Mesodermal cell (in vitro differentiated cells): ENCODE measurements around the gene RSPRY1.
A peak's percentile ranks its signal among the peaks of the same experiment; 100 is the strongest.
"Not testable (repeated sequence)": the region's sequence is repeated elsewhere in the genome, so short reads cannot be mapped to it uniquely, and the experiment has no call there.

Experiments
- H3K27ac ChIP-seq: 2 replicates; pipeline ENCODE4 v1.7.0; 2013; ENCODE audit warnings: mild to moderate bottlenecking, low read depth, low read length, moderate library complexity; ENCODE audit not compliant: severe bottlenecking
- H3K36me3 ChIP-seq: 2 replicates; pipeline ENCODE4 v1.7.1; 2013; ENCODE audit warnings: mild to moderate bottlenecking, low read length, moderate library complexity; ENCODE audit not compliant: control insufficient read depth, insufficient read depth
- H3K4me1 ChIP-seq: one replicate; pipeline ENCODE4 v1.7.1; 2013; ENCODE audit warnings: mild to moderate bottlenecking, low read length; ENCODE audit not compliant: insufficient read depth, control insufficient read depth, poor library complexity, severe bottlenecking
- H3K4me3 ChIP-seq: 2 replicates; pipeline ENCODE4 v1.7.0; 2013; ENCODE audit warnings: low read length, control low read depth, mild to moderate bottlenecking; ENCODE audit not compliant: insufficient read depth, poor library complexity, severe bottlenecking; ENCODE audit errors: extremely low read depth
- H3K9me3 ChIP-seq: 2 replicates; pipeline ENCODE4 v1.7.1; 2013; ENCODE audit warnings: mild to moderate bottlenecking, low read length, moderate library complexity; ENCODE audit not compliant: control insufficient read depth
- WGBS, 2 experiments: methylation state at CpG; one replicate each; pipeline ENCODE4 v1.1.5; 2013; ENCODE audit warnings: missing lambda C conversion rate in 2 of 2; ENCODE audit not compliant: insufficient coverage in 2 of 2; 5-methylcytosine and 5-hydroxymethylcytosine counted together

The RSPRY1 gene

DNA sequence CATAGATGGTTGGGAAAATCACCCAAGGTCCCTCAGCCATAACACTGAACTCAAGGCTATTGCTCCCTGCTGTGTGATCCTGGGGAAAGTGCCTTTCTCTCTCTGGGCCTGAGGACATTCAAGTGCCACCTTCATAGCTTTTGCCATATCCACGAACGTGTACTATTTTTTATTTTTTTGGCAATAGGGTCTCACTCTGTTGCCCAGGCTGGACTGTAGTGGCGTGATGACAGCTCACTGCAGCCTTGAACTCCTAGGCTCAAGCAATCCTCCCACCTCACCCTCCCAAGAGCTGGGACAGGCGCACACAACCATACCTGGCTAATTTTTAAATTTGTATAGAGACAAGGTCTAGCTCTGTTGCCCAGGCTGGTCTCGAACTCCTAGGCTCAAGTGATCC lies 87.7 kb downstream of the RSPRY1 start:
- no peaks in the 10 kb centered on the region for H3K36me3 ChIP-seq
- H3K4me1 ChIP-seq = peaks cover 21% of the 10 kb centered on the region
- H3K9me3 ChIP-seq = no peaks in the 10 kb centered on the region
- WGBS, 2 experiments = 88 to 100% methylated on average over 3 to 4 of the region's 5 CpGs
- peak overlapping the region; percentile 55 for H3K27ac ChIP-seq
- H3K4me3 ChIP-seq = no peak overlapping the region

DNA sequence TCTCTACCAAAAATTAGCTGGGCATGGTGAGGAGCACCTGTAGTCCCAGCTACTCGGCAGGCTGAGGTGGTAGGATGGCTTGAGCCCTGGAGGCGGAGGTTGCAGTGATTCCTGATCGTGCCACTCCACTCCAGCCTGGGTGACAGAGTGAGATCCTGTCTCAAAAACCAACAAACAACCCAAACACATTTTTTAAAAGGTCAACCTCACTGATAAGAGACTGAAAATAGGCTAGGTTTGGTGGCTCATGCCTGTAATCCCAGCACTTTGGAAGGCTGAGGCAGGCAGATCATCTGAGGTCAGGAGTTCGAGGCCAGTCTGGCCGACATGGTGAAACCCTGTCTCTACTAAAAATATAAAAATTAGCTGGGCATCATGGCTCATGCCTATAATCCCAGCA lies 89.8 kb downstream of the RSPRY1 start:
- 93 to 95% methylated on average over 4 of the region's 5 CpGs for WGBS, 2 experiments
- H3K36me3 ChIP-seq, H3K4me1 ChIP-seq, H3K27ac ChIP-seq, H3K9me3 ChIP-seq, H3K4me3 ChIP-seq: not testable (repeated sequence)

DNA sequence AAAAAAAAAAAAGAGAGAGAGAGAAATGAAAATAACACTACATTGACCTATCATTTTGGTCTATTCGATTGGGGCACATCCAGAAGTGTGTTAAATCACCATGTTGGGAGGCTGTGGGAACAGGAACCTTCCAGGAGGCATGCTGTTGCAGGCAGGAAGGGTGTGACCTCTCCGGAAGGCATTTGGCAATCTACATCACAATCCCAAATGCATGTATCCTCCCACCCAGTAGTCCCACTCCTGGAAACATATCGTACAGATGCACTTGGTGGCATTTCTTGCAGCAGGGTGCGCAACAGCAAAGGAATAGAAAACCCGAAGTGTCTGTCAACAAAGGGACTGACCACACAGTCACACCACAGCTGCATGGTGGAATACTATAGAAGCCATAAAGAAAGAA lies 90.5 kb downstream of the RSPRY1 start:
- Histone ChIP-seq H3K9me3 (no peaks in the 10 kb centered on the region), H3K4me3 (no peak overlapping the region), H3K27ac (no peak overlapping the region), H3K36me3 (no peaks in the 10 kb centered on the region), H3K4me1 (peaks cover 7% of the 10 kb centered on the region)
- 89 to 100% methylated on average over 2 of the region's 5 CpGs for WGBS, 2 experiments

DNA sequence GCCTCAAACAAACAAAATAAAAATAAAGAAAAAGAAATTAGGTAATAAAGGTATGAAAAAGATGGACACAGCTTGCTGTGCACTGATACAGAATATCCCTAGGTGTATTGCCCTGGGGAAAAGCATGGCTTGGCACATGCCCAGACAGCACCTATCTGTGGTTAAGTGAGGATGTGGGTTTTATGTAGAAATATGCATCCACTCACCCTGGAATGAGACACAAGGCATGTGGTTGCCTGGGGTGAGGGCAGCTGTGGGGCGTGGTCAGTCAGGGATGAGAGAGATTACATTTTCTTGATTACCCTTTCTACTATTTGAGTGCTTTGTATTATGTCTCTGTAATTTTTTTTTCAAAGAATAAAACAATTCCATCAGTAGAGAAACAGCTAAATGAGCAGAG lies 91.5 kb downstream of the RSPRY1 start:
- H3K4me1 ChIP-seq = peaks cover 7% of the 10 kb centered on the region
- H3K27ac ChIP-seq = no peak overlapping the region
- no peak overlapping the region for H3K4me3 ChIP-seq
- no peaks in the 10 kb centered on the region for H3K36me3 ChIP-seq
- H3K9me3 ChIP-seq = no peaks in the 10 kb centered on the region
- WGBS, 2 experiments = no CpG with 5 or more reads among the region's 1 CpG

DNA sequence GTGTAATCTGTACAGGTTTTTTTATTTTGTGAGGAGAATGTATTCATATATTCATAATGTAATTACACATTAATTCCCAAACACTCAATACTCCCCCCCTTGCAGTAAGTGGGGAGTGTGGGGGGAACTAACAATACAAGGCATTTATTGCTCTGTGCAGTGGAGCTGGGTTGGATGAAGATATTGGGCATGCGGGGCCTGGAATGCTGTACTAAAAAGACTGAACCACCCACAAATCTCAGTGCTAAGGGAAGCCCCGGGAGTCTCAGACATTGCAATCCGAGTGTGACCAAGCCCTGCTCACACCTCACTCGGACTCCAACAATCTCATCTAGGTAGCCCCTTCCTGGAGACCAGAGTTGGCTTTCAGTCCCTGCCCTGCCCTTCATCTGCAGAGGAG lies 92.4 kb downstream of the RSPRY1 start:
- H3K9me3 ChIP-seq = no peaks in the 10 kb centered on the region
- H3K4me3 ChIP-seq = no peak overlapping the region
- WGBS, 2 experiments = 75 to 94% methylated on average over 2 to 3 of the region's 4 CpGs
- no peak overlapping the region for H3K27ac ChIP-seq
- H3K36me3 ChIP-seq = no peaks in the 10 kb centered on the region
- peaks cover 7% of the 10 kb centered on the region for H3K4me1 ChIP-seq

DNA sequence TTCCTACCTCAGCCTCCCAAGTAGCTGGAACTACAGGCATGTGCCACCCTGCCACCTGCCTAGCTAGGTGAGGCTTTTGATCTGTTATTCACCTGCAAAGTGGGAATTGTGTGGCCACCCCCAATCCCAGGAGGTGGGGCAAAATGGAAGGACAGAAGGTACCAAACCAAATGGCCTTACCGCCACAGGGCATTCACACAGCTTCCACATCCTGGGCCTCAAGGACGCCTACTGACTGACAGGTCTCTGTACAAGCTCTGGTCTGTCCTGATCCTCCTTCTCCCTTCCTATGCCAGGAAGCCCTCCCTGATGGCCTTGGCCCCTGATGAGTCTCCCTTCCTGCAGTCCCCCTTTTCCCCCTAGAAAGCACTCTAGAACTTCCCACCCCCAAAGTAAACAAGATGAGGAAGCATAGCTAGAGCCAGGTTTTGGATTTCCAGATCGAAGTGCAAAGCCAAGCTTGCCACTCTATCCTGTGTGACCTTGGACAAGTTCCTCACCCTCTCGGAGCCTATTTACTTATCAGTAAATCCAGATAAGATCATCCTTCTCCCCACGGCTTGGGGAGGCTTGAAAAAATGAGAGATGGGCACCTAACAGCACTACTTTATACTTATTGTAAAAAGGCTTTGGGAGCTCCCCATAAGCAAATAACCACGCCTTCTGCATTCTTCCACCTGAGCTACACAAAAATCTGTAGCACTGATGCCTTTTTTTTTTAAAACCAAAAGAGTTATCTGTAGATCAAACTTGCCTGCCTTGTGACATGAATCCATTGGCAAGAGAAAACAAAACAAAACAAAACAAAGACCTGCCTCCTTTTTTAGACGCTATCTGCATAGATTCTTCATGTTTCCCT lies 93.9 kb downstream of the RSPRY1 start:
- WGBS, 2 experiments = 81 to 90% methylated on average over 4 to 5 of the region's 7 CpGs
- H3K4me3 ChIP-seq = no peak overlapping the region
- H3K4me1 ChIP-seq = peaks cover 7% of the 10 kb centered on the region
- no peak overlapping the region for H3K27ac ChIP-seq
- no peaks in the 10 kb centered on the region for H3K36me3 ChIP-seq
- H3K9me3 ChIP-seq = no peaks in the 10 kb centered on the region

DNA sequence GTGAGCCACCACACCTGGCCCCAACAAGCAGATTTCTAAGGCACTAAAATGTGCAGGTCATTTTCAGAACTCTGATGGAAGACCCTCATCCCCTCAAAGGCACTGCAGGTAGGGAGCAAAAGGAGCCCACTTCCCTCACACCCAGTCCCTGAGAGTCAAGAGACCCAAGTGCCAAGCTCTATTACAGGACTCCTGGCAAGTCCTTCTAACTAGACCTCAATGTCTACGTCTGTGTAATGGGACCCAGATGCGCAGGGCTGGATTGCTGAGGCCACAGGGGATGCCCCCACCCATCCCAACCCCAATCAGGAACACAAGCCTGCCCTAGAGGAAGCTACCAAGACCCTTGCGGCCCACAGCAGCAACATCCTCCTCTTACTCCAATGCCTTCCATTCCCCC lies 95.7 kb downstream of the RSPRY1 start:
- Histone ChIP-seq H3K9me3 (no peaks in the 10 kb centered on the region), H3K27ac (no peak overlapping the region), H3K4me3 (no peak overlapping the region), H3K36me3 (no peaks in the 10 kb centered on the region), H3K4me1 (peaks cover 7% of the 10 kb centered on the region)
- WGBS, 2 experiments = 100% methylated on average over 2 of the region's 3 CpGs; no CpG with 5 or more reads in 1 of the 2 experiments

DNA sequence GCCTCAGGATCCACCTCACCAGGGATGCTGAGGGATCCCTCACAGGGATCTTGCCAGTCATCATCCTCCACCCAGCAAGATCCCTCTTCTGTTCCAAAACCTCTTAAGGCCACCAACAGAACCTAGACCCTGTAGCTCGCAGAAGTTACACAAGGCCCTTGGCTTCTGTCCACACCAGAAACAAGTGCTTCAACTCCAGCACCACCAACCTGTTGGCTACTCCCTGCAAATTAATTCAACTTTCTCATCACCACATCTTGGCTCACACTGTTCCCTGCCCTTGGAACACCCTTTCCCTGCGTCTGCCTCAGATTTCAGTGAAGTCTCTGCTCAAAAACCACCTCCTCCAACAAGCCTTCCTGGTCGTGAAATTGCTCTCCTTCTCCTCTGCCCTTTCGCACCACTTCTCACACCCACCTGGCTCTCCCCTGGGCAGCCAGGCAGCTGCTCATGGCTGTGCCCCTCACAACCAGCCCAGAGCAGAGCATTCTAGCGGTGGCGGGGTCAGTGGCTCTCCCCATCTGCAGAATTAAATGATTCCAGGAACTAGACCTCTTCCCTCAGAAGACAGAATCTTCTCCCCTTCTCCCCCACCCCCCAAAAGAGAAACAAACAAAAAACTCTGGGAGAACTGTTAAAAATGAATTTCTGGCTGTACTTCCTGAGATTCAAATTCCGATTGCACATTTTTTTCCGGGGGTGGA lies 96.5 kb downstream of the RSPRY1 start:
- Histone ChIP-seq H3K4me3 (no peak overlapping the region), H3K9me3 (no peaks in the 10 kb centered on the region), H3K36me3 (no peaks in the 10 kb centered on the region), H3K27ac (no peak overlapping the region), H3K4me1 (peaks cover 4% of the 10 kb centered on the region)
- 89 to 96% methylated on average over 5 to 8 of the region's 8 CpGs for WGBS, 2 experiments

DNA sequence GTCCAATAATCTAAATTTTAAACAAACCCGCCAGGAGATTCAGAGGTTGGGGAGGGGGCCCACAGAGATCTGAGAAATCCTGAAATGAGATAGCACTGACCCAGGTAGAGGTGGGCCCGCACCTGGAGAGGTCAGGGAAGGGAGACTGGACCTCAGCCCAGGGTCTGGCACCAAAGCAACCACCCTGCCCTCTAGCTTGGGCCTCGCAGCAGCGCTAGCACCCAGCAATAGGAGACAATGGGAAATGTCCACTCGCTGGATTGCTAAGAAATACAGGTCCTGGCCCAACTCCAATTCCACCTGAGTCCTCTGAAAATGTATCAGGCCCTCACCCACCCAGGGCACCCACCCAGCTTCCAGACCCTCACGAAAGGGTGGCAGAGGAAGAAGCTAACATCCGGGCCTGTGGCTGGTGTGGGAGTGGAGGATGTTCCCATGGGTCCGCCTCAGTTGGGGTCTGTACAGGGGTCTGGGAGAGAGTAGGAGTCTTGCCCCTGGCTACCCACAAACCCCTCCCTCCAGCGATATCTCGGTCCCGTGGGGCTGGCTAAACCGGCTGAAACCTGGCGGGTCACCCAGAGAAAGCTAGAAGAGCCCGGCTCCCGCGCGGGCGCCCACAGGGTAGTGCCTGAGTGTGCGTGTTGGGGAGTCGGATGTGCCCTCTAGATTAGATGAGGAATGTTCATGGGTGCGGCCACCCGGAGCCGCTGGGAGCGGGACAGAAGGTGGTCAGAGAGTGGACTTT lies 97.3 kb downstream of the RSPRY1 start:
- Histone ChIP-seq H3K9me3 (no peaks in the 10 kb centered on the region), H3K4me1 (no peaks in the 10 kb centered on the region), H3K36me3 (no peaks in the 10 kb centered on the region), H3K4me3 (no peak overlapping the region), H3K27ac (no peak overlapping the region)
- 83 to 85% methylated on average over 11 to 19 of the region's 24 CpGs for WGBS, 2 experiments

DNA sequence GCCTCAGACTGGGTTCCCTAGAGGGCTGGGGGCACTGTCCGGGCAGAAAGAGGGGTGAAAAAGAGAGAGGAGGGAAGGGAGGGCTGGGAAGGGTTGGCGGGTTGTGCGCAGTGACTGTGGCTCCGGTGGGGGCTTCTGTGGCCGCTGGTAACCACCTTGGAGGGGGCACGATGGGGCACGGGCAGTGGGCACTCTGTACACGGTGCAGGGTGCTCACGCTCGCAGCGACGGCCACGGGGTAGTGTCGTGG lies 97.8 kb downstream of the RSPRY1 start:
- Histone ChIP-seq H3K27ac (no peak overlapping the region), H3K9me3 (no peaks in the 10 kb centered on the region), H3K4me3 (peak overlapping the region; percentile 46), H3K36me3 (no peaks in the 10 kb centered on the region), H3K4me1 (no peaks in the 10 kb centered on the region)
- WGBS, 2 experiments = 36 to 41% methylated on average over 5 to 12 of the region's 14 CpGs
